GM19035 (cell line): ENCODE data around the gene TXNDC16.
"Not testable (repeated sequence)": the region's sequence is repeated elsewhere in the genome, so short reads cannot be mapped to it uniquely, and the experiment has no call there.

Source experiments
- ATAC-seq: cut with Tn5 transposase; IDR thresholded peaks from one replicate; pipeline ENCODE4 v1.9.1; 2021; ENCODE audit not compliant: unreplicated experiment

Gene TXNDC16

DNA sequence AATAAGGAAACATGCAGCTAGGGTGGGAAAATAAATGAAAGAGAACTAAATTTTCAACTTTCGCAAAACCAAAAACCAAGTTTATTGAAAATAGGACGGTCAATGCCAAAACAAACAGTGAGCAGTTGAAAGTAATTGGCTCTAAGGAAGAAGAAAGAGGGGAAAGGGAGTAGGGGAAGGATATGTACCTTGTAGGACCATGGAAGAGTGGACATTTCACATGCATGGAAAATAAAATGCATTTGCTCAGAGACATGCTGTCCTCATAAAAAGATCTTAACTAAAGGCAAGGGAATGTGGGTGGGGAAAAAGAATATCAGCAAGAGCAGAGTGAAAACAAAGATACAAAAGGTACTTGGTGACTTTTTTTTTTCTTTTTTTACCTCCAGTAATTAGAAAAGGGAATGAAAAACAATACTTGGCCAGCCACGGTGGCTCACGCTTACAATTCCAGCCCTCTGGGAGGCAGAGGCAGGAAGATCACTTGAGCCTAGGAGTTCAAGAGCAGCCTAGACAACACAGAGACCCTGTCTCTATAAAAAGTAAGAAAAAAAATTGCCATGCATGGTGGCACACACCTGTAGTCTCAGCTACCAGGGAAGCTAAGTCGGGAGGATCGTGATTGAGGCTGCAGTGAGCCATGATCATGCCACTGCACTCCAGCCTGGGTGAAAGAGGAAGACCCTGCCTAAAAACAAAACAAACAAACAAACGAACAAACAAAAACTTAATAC, 6.6 kb downstream of the TXNDC16 start:
- no peak for ATAC-seq

DNA sequence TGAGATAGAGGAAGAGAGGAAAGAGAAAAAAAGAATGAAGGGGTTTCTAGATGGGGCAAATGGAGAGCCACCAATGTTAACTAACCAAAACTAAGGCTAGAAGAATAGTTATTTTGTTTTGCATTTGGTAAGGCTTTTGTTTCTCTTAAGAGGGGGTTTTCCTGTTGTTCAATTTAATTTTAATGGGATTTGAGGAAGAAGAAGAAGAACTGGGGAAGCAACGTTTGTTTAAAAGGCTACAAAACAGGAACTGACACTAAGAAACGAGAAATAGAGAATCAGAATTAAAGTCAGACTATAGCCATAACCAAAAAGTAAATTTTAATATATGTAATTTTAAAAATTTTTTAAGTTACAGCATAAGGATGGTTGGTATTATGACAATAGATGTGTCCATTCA, 13.7 kb downstream of the TXNDC16 start:
- ATAC-seq = no peak

DNA sequence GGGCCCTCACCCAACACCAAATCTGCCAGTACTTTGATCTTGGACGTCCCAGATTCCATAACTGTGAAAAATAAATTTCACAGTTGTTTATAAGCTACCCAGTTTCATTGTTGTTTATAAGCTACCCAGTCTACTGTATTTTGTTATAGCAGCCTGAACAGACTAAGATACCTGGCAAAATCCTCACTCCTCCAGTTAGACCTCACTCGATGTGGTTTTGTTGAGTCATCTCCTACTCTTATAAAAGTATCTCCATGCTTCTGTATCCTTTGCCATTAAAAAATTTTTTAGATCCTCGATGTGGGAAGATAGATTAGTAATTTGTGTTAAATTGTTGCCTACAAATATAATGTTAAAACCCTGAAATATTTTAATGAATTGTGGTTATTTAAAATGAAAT, 16.0 kb downstream of the TXNDC16 start:
- no peak for ATAC-seq

DNA sequence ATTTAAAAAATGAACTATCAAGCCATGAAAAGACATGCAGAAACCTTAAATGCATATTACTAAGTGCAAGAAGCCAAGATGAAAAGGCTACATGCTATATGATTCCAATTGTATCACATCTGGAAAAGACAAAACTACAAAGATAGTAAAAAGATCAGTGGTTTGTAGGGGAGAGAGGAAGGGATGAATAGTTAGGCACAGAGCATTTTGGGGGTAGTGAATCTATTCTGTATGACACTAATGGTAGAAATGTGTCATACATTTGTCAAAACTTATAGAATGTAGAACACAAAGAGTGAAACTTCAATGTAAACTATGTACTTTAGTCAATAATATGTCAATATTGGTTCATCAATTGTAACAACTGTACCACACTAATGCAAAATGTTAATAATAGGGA, 20.8 kb downstream of the TXNDC16 start:
- no peak for ATAC-seq

DNA sequence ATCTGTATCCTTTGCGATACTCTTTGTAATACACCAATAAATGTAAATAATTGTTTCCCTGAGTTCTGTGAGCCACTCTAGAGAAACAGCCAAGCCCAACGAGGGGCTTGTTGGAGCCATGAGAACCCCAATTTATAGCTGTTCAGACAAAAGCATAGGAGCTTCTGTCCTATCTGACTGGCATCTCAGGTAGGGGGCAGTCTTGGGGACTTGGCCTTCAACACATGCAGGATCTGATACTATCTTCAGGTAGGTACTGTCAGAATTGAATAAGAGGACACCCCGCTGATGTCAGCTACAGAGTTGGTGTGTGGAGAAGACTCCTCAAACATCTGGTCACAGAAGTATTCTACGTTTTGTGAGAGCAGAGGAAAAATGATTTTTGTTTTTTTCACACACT, 25.3 kb downstream of the TXNDC16 start:
- ATAC-seq = no peak

DNA sequence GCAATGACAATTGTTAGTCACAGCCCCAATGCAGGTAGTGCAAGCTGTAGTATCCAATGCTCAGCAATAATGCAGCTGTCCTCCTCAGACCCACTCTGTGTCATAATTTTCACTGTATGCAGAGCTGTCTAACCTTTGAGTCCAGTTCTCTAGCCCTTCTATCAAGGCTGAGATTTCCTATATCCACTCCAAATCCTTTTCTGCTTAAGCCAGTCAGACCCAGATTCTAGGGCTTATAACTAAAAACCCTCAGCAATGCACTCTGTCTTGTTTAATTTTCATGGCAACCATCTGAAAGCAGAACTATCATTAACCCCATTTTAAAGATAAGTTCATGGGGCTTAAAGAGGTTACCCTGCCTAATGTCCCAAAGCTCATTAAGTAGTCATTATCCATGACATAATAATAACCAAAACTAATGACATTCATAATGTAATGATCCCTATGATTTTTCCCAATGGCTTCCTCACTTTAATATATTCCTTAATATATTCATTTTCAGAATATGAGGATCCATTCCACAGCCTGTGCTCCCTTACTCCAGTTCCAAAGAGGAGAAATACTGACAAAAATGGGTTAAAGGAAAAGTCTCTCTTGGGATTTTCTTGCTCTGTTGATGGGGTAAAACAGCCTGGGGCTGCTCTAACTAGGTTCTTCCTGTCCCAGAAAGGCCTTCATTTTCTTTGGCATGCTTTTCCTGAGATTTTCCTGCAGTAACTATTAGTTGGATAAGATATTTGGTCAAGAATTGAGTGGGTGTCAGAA, 29.5 kb downstream of the TXNDC16 start:
- ATAC-seq = no peak

DNA sequence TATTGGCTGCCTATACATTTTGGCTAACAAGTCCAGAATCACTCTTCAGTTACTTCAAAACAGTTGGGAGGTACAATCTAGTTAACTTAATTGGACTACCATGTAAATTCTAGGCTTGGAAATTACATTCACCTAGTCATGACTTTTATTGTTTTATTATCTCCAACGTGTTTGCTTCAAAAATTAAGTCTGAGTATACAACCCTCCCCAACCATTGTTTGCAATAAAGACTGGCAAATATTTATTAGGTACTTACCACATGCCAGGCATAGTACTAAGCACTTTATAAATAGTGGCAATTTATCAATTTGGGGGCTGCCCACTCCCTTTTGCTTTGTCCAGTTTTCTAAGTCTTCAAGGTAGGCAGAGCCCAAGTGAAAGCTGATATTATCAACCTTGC, 30.3 kb downstream of the TXNDC16 start:
- ATAC-seq = no peak

DNA sequence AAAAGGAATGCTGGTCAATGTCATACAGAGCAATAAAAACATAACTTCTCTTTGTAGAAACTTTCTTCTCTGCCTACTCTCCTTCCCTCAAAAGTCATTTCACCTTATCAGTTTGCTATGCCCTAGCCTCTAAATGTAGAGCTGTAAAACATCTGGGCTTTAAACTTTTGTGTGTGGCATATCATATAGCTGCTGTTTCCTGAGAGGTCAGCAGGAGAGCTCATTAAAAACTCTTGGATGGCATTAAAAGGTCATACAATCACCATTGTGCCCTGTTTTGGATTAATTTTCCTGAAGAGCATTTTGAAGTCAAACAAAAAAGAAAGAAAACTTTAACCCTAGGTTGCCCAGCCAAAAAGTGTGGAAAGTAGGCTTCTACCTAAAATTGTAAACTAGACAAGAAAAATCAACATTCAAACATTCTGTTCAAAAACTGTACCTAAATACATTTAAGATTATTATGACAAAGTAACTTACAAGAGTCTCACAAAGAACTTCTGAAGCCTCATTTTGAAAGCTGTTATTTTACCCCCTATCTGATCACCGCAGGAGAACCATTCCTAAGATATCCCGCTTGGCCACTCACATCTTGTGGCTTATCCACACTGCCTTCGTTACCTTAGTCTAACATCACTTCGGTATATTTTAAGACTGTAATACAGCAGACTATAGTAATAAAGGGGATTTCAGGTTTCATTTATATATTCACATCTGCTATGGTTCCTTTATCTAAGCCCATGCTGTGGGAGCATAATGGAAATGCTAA, 38.1 kb downstream of the TXNDC16 start:
- no peak for ATAC-seq

DNA sequence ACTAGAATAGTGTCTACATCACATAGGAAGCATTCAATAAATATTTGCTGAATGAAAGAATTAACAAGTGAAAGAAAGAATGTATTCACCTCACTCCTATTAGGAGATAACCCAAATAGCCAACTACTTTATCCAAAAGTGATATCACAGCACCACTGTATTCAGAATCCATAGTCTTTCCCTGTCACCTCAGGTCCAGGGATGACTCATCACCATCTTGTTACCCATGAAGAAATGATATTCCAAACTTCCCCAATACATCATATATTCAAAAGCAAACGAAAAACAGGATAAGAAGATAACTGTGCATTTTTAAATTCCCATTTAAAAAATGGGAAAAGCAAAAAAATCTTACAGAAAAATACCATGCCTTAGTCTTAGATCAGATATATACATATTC, 39.1 kb downstream of the TXNDC16 start:
- no peak for ATAC-seq

DNA sequence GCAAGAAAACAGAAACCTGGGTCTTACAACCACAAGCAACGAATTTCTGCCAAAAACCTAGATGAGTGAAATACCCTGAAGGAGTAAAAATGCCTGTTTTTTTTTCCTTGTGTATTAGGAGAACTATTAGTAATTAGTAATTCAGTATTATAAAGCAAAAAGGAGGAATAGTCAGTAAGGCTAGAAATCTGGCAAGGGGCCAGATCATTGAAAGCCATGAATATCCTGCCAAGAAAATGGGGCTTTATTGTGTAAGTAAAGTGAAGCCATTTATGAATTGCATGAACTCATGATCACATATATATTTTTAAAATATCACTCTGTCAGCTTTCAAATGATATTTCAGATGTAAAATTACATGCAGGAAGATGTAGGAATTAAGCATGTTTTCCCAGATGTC, 57.9 kb downstream of the TXNDC16 start:
- ATAC-seq = no peak

DNA sequence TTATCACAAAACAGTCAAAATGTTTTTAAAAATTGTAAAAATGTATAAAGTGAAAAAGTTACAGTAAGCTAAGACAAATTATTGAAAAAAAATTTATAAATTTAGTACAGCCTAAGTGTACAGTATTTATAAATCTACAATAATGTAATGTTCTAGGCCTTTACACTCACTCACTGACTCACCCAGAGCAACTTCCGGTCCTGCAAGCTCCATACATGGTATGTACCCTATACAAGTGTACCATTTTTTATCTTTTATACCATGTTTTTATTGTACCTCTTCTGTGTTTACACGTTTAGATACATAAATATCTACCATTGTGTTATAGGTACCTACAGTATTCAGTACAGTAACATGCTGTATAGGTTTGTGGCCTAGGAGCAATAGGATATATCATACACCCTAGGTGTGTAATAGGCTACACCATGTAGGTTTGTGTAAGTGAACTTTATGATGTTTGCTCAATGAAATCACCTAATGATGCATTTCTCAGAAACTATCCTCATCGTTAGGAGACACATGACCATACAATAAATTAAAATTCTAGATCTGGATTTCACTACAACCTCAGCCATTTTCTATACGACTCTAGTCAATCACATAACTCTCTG, 66.8 kb downstream of the TXNDC16 start:
- no peak for ATAC-seq

DNA sequence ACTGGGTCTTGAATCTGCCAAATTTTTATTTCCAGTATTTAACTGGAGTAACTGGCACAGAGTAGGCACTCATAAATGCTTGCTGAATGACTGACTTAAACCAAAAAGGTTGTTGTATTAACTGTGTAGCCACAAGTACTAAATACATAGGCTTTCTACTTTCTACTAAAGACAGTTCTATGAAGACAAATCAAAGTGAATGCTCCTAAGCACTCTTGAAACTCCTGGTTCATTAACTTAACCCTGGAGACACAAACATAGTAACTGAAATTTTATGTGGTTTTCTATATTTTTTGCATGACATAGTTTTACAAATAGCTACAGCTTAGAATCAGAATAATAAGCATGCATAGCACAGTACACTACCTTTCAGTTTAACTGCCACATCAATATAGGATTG, 70.4 kb downstream of the TXNDC16 start:
- ATAC-seq = no peak

DNA sequence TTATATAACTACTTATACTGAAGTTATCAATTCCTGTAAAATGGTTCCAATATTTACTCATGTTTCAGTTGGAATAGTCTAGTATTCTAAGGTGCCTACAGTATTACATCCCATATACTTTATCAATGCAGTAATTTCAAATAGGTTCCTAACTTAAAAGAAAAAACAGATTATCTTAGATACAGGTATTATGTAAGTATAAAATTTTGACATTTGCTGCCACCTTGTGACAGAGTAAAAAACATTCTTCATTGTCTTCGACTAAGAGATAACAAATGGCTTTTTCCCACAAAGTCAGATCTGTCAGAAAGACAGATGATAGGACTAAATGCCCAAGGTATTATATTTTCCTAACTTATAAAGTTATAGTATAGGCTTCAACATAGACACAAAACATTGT, 78.7 kb downstream of the TXNDC16 start:
- no peak for ATAC-seq

DNA sequence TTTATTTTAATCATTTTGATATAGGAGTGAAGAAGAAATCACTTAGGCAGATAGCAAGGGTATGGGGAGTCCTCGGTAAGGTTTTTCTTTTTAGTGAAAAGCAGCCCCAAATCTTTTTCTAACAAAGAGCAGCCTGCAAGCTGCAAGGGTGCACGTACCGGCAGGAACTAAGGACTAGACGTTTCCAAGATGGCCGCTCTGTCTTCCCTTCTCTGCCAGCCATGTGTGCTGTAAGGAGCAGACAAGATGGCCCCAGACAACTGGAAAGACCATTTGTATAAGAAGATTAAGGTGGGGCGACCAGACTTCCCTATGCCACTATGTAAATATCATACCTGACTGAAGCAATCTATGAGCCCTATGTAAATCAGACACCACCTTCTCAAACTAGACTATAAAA, 79.6 kb downstream of the TXNDC16 start:
- no peak for ATAC-seq

DNA sequence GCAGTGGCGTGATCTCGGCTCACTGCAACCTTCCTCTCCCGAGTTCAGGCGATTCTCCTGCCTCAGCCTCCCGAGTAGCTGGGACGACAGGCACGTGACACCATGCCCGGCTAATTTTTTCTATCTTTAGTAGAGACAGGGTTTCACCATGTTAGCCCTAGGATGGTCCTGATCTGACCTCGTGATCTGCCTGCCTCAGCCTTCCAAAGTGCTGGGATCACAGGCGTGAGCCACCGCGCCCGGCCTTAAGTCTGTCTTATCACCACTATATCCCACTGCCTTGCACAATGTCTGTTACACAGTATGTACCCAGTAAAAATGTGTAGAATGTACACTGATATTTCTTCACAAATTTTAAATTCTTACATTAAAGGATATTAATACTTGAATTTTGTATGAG, 80.1 kb downstream of the TXNDC16 start:
- ATAC-seq = not testable (repeated sequence)

DNA sequence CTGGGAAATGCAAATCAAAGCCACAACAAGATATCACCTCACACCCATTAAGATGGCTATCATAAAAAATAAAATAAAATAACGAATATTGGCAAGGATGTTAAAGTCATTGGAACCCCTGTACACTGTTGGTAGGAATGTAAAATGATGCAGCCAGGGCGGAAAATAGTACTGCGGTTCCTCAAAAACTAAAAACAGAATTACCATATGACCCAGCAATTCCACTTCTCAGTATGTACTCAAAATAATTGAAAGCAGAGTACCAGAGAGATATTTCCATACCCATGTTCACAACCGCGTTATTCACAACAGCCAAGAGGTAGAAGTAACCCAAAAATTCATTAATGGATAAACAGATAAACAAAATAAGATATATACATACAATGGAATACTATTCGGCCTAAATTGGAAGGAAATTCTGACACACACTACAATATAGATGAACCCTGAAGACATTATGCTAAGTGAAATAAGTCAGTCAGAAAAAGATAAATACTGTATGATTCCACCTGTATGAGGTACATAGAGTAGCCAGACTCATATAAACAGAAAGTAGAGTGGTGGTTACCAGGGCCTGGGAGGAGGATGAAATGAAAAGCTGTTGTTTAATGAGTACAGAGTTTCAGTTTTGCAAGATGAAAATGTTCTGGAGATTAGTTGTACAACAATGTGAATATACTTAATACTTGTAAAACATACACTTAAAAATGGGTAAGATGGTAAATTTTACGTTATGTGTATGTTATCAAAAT, 84.6 kb downstream of the TXNDC16 start:
- ATAC-seq = no peak

DNA sequence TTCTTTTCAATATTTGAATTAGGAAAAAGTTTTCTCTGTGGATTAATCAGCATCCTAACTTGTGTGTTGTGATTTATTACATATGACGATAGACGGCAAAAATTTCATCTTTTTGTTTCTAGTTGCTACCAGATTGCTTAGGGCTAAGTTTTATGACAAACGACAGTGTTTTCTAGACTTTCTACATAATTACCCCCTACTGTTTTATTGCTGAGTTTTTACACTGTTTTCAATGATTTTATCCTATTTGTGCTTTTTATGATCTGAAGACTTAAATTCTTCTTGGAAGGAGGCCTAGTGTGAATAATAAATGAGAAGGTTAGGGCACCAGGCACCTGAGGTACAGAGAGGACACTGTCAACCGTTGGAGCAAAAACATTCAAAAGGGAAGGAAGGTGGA, 88.1 kb downstream of the TXNDC16 start:
- ATAC-seq = no peak

DNA sequence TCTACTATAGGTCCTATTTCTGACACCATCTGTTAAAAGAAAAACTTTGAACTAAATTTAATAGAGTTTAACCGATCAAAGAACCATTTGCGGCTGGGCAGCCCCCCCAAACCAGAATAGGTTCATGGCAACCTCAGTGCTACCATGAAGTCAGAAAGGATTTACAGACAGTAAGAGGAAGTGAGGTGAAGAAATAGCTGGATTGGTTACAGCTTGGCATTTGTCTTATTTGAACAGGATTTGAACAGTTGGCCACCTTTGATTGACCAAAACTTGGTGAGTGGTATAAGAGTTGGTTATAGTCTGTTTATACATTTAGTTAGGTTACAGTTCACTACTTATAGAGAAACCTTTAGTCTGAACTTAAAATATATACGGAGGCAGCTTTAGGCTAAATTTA, 88.9 kb downstream of the TXNDC16 start:
- no peak for ATAC-seq

DNA sequence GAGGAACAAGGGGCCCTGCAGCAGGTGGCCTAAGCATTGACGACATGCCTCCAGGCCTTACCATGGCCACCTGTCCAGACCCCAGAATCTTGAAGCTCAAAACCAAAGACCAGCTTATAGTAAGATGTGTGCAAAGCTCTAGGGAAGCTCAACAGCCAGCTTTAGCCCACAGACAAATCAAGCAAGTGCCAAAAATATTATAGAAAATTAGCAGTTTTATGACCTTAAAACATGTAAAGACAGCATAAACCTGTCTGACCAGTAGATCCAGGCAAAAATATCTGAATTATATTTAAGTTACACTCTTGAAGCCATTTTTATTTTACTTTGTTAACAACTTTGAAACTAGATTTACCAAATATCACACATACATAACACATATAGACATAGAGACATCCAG, 90.6 kb downstream of the TXNDC16 start:
- ATAC-seq = no peak

DNA sequence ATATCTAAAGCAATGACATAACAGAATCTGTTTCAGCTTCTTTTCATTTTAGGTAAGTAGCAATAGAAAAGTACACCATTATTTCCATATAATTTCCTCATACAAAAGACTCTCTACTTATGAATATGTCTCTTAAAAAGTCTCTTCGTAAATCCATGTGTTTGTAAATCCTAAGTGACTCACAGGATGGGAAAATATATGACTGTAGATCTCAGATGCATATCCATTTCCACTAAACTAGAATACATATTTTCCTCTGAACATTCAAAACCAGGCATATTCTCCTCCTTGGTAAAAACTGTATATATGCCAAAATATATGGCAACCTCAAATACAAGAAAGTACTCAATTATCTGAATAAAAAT, 93.6 kb downstream of the TXNDC16 start:
- no peak for ATAC-seq

DNA sequence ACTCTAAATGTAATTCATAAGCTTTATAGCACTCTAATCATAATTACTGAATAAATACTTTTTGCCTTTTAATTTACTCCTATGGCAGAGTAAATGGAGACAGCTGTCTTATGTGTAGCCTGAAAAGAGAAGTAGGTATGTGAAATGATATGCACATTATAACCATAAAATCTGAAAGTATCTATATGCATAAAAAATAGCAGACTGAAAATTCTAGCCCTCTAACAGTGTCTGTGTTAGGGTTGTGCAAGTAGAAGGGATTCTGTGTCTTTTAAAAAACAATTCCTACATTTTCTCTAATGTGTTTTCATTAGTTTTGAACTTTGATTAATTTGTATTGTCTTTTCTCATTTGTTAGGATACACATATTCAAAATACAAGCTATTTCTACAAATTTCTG, 94.9 kb downstream of the TXNDC16 start:
- no peak for ATAC-seq
